HTERT RPE-1 (cell line): Measurements from ENCODE around the gene S100PBP.

Source experiments
- in situ Hi-C: fragments of 300-500 bp; cut with MboI; formaldehyde crosslinking; loops from 4 replicates; pipeline ENCODE4 v1.14.3; 2020; ENCODE audit warnings: low sequenced_read_pairs

Gene S100PBP

DNA sequence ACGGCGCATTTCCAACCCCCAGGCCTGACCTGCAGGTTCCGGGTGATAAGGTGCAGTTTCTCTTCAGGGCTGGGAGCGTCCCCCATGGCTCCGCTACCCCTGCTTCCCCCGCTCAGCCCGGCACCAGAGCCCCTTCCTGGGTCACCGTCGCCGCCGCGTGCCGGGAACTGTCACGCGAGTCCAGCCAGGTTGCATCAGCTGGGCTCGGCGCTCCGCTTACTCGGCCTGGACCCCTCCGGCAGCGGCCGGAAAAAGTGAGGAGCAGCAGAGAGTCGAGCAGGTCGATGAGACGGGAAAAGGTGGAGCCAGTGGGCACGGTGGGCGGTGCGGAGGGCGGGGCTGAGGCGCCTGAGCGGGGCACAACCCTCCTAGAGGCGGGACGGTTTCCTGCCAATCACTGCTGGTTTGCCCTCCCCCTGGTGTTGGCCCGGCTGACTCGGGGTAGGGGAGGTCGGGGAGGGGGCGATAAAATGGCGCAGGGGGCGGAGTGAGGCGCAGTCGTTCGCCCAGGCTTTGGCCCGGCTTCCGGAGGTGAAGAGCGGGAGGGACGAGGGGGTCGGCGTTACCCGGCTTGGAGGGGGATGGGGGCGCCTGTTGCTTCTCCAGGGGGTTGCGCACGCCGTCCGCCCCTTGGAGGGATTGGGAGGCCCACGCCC, at the start of gene S100PBP, which contains the start of gene YARS1:
S100PBP (plus strand) TSS at position 495 of the 656 bp plus-strand sequence. CDS start 8,447 bp downstream, outside the sequence.
YARS1 (minus strand) TSS at position 200 of the 656 bp plus-strand sequence; CDS start at position 86, 114 bp downstream.
- in situ Hi-C loops: no loop called here

DNA sequence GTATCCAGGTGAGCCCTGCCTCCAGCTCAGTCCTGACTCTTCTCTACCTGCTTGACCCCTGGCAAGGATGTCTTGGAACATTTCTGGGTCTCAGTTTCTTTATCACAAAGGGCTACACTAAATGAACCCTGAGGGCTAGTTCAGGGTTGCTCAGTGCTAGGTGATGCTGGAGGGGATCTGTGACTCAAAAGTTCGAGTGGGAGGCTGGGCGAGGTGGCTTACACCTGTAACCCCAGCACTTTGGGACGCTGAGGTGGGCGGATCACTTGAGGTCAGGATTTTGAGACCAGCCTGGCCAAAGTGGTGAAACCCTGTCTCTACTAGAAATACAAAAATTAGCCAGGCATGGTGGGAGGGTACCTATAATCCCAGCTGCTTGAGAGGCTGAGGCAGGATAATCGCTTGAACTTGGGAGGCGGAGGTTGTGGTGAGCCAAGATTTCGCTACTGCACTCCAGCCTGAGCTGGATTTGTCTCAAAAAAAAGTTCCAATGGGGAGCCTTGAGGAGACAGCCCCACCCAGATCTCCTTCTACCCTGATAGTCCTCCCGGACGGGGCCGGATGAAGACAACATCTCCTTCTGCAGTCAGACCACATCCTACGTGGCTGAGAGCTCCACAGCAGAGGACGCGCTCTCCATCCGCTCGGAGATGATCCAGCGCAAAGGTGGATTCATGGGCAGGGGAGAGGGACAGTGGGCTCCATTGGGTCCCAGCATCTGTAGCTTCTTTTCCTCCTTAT, 49.2 kb upstream of the S100PBP start:
- in situ Hi-C loops: no loop called here

GRCh38 chr1:32769524-32770220, 47.8 kb upstream of the S100PBP start:
- in situ Hi-C loops: no loop called here

GRCh38 chr1:32770221-32770731, 47.2 kb upstream of the S100PBP start:
- in situ Hi-C loops: no loop called here

DNA sequence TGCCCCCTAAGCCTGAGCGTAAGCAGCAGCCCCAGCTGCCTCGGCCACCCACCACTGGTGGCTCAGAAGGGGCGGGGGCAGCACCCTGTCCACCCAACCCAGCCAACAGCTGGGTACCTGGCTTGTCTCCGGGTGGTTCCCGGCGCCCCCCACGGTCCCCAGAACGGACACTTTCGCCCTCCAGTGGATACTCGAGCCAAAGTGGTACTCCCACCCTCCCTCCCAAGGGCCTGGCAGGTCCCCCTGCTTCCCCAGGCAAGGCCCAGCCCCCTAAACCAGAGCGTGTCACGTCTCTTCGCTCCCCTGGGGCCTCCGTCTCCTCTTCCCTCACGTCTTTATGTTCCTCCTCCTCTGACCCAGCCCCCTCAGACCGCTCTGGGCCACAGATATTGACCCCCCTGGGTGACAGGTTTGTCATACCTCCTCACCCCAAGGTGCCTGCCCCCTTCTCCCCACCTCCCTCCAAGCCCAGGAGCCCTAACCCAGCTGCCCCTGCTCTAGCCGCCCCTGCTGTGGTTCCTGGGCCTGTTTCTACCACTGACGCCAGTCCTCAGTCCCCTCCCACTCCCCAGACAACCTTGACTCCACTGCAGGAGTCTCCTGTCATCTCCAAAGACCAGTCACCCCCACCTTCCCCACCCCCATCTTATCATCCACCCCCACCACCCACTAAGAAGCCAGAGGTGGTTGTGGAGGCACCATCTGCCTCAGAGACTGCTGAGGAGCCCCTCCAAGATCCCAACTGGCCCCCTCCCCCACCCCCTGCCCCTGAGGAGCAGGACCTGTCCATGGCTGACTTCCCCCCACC, 46.5 kb upstream of the S100PBP start:
- in situ Hi-C loops: no loop called here

GRCh38 chr1:32771561-32772280, 45.7 kb upstream of the S100PBP start:
- in situ Hi-C loops: no loop called here

DNA sequence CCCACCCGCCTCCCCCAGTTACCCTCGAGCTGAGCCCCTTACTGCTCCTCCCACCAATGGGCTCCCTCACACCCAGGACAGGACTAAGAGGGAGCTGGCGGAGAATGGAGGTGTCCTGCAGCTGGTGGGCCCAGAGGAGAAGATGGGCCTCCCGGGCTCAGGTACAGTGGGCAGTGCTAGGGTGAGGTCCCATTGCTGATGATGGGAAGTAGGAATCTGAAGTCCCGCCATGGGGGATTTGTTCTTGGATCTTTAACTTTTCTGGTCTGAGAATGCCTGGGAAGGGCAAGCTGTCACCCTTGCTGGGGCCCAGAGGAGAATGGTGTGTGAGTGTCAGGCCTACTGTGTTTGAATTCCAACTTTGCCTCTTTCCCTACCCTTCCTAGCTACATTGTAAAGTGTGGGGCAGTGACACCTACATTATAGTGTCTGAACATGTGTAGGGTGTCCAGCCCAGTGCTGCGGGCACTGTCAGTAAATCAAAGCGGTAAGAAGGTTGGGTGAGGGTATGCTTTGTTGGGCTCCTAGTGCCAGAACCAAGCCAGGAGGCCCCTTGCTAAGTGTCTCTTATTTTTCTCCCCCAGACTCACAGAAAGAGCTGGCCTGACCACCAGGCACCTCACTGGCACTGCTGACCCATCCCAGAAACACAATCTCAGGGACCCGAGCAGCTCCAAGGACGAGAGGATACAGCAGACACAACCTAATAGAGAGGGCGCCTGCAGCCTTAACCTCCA, 45.0 kb upstream of the S100PBP start:
- in situ Hi-C loops: no loop called here

DNA sequence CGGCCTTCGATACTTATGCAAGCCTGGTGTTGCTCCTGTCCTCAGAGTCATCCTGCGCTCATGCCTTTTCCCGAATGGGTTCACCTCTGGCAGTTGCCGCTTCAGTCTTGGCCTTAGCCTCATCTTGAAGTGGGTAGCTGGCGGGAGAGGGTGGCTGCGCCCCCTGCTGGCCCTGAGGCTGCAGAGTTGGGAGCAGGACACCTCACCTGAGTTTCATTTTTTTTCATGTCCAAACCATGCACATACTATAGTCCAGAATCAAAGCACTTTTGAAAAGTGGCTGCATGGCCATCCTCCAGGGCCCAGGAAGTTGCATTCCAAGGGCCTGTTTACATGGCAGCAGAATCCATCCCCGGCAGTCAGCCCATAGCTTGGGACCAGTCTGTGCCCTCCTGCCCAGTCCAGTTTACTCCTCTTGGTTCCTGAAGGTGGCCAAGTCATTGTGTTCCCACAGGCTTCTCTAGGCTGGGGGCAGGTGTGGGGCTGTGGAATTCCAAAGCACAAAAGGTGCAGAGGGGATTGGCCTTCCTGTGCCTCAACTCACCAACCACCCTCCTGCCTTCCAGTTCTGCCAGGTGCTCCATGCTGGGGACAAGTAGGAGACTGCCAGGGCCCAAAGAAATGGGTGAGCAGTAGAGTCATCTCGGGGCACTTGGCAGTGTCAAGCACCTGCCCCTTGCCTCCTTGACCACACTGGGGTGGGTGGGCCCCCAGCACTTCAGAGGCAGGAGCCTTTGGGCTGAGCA, 44.3 kb upstream of the S100PBP start:
- in situ Hi-C loops: no loop called here

DNA sequence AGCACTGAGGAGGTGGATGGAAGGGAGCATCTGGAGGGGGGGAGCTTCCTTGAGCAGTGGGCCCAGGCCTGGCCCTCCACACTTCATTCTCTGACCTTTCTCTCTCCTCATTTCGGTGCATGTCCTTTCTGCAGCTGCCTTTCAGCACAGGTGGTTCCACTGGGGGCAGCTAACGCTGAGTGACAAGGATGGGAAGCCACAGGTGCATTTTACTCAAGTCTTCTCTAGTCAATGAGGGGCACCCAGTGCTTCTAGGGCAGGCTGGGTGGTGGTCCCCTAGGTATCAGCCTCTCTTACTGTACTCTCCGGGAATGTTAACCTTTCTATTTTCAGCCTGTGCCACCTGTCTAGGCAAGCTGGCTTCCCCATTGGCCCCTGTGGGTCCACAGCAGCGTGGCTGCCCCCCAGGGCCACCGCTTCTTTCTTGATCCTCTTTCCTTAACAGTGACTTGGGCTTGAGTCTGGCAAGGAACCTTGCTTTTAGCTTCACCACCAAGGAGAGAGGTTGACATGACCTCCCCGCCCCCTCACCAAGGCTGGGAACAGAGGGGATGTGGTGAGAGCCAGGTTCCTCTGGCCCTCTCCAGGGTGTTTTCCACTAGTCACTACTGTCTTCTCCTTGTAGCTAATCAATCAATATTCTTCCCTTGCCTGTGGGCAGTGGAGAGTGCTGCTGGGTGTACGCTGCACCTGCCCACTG, 43.5 kb upstream of the S100PBP start:
- in situ Hi-C loops: no loop called here

DNA sequence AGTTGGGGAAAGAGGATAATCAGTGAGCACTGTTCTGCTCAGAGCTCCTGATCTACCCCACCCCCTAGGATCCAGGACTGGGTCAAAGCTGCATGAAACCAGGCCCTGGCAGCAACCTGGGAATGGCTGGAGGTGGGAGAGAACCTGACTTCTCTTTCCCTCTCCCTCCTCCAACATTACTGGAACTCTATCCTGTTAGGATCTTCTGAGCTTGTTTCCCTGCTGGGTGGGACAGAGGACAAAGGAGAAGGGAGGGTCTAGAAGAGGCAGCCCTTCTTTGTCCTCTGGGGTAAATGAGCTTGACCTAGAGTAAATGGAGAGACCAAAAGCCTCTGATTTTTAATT, 43.0 kb upstream of the S100PBP start:
- in situ Hi-C loops: no loop called here

- in situ Hi-C loops: no loop called here
Measured at GRCh38 chr1:32774950-32775634, 42.4 kb upstream of the S100PBP start.

DNA sequence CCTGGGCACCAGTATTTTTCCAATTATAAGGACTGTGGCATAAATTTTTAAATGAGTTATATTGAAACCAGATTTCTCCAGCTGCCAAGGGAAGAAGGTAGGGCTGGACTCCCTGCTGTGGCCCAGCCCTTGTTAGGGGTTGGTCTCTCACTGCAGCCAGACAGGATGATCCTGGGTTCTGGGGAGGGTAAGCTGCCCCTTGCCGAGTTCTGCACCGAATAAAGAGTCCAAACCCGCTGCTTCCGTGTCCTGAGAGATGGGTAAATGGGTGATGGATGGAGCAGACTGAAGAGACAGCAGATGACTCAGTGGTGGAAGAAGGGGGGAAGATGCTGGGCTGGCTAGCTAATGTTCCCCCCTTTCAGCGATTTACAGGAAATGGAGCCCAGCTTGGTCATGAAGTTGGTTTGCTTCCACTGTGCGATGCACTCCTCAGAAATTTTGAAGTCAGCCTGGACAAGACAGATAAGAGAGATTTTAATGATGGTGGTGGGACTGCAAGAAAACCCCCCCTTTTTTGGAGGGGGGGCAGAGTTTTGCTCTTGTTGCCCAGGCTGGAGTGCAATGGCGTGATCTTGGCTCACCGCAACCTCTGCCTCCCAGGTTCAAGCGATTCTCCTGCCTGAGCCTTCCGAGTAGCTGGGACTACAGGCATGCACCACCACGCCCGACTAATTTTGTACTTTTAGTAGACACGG, 41.7 kb upstream of the S100PBP start:
- in situ Hi-C loops: no loop called here

- in situ Hi-C loops: no loop called here
Measured at GRCh38 chr1:32779242-32779641, 38.2 kb upstream of the S100PBP start.

- in situ Hi-C loops: no loop called here
Measured at GRCh38 chr1:32780005-32780404, 37.4 kb upstream of the S100PBP start.

DNA sequence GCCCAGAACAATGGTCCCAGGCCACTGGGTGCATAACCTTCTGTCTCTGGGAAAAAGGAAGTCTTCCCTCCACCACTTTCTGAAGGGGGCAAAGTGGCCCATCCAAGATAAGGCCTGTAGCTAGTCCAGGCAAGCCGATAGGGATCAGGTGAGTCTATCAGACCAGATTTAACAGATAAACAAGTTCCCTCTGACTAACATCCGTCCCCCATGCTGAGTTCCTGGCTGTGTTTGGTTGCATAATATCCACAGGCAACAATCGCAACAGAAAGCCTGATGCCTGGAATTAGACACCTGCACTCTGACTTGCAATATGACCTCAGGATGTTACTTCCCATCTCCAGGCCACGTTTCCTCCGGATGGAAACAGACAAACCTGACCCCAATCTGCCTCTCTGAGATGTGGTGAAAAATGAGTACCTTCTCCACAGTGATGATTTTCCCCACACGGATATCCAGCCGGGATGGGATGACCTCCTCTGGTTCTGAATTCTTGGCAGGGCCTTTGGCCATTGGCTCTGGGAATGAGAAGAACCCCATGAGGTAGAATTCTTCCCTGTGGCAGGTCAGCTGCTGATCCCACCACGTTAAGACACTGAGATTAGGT, 36.7 kb upstream of the S100PBP start:
- in situ Hi-C loops: no loop called here

DNA sequence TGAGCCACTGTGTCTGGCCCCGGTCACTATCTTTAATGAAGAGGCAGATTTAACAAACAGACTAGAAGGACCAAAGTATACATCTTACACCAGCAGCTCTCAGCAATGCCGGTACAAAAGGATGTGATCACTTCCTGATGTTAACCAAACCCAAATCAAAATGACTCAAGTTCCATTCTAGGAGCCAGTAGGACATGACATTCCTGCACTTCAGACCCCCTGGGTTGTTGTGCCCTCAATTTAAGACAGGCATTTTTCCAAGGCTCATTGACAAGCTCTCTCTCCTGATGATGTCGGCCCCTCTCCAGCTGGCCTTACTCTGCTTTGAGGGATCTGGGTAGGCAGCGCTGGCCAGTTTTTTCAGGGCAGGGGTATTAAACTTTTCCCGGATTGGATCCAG, 35.4 kb upstream of the S100PBP start:
- in situ Hi-C loops: no loop called here

DNA sequence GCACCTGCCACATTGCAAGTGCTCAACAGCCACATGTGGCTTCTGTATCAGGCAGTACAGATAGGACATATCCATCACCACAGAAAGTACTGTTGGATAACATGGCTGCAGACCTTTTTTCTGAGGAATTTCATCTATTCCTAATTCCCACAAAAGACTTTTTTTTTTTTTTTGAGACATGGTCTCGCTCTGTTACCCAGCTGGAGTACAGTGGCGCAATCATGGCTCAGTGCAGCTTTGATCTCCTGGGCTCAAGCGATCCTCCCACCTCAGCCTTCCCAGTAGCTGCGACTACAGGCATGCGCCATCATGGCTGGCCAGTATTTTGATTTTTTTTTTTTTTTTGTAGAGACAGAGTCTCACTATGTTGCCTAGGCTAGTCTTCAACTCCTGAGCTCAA, 33.6 kb upstream of the S100PBP start:
- in situ Hi-C loops: no loop called here
